Effector CD8-positive, alpha-beta T cell (primary cell): ENCODE results near the gene GRK4.
"Not testable (repeated sequence)": the region's sequence is repeated elsewhere in the genome, so short reads cannot be mapped to it uniquely, and the experiment has no call there.

ENCODE experiments used
- DNase-seq: peaks from one replicate; lab custom pipeline; 2025; lab: John Stamatoyannopoulos, UW

The GRK4 gene

GRCh38 chr4:2960450-2960849, 2.9 kb upstream of the GRK4 start:
- DNase-seq: not testable (repeated sequence)

GRCh38 chr4:2961421-2961810, 2.0 kb upstream of the GRK4 start:
- DNase-seq: no peak

- no peak for DNase-seq
Measured at GRCh38 chr4:2961811-2962441, 1.4 kb upstream of the GRK4 start.

- no peak for DNase-seq
Measured at GRCh38 chr4:2962614-2963174, 677 bp upstream of the GRK4 start.

GRCh38 chr4:2963966-2964471, 648 bp downstream of the GRK4 start:
- DNase-seq: no peak

- DNase-seq: no peak
Measured at GRCh38 chr4:2964706-2965258, 1.4 kb downstream of the GRK4 start.

- DNase-seq: no peak
Measured at GRCh38 chr4:2965262-2965661, 1.9 kb downstream of the GRK4 start.

- no peak for DNase-seq
Measured at GRCh38 chr4:2968381-2968780, 5.0 kb downstream of the GRK4 start.

- no peak for DNase-seq
Measured at GRCh38 chr4:2971275-2971674, 7.9 kb downstream of the GRK4 start.

GRCh38 chr4:2977211-2978088, 14.1 kb downstream of the GRK4 start:
- no peak for DNase-seq

GRCh38 chr4:2981256-2981819, 18.0 kb downstream of the GRK4 start:
- no peak for DNase-seq

- DNase-seq: no peak
Measured at GRCh38 chr4:2982012-2982411, 18.6 kb downstream of the GRK4 start.

- DNase-seq: not testable (repeated sequence)
Measured at GRCh38 chr4:2983715-2984114, 20.3 kb downstream of the GRK4 start.

- no peak for DNase-seq
Measured at GRCh38 chr4:2991243-2991642, 27.9 kb downstream of the GRK4 start.

- DNase-seq: no peak
Measured at GRCh38 chr4:2994917-2995316, 31.5 kb downstream of the GRK4 start.

- DNase-seq: no peak
Measured at GRCh38 chr4:2995546-2996265, 32.3 kb downstream of the GRK4 start.

GRCh38 chr4:2996415-2996814, 33.0 kb downstream of the GRK4 start:
- DNase-seq: no peak

GRCh38 chr4:3007724-3008123, 44.4 kb downstream of the GRK4 start:
- no peak for DNase-seq

GRCh38 chr4:3009422-3009821, 46.1 kb downstream of the GRK4 start:
- DNase-seq: no peak

GRCh38 chr4:3010577-3010976, 47.2 kb downstream of the GRK4 start:
- DNase-seq: no peak

- DNase-seq: no peak
Measured at GRCh38 chr4:3010998-3011397, 47.6 kb downstream of the GRK4 start.
